GM13976 (cell line): ENCODE measurements around the gene GANAB.
A peak's percentile ranks its signal among the peaks of the same experiment; 100 is the strongest.
"Not testable (repeated sequence)": the region's sequence is repeated elsewhere in the genome, so short reads cannot be mapped to it uniquely, and the experiment has no call there.

ENCODE experiments used
- DNase-seq: peaks from one replicate; pipeline ENCODE4 v3.0.0; 2012; ENCODE audit warnings: low spot score
- CTCF ChIP-seq: IDR thresholded peaks from 2 replicates; pipeline ENCODE4 v1.5.1; 2012; ENCODE audit warnings: borderline replicate concordance, mild to moderate bottlenecking; ENCODE audit not compliant: insufficient read depth; ENCODE audit errors: extremely low read depth, missing control alignments, control extremely low read depth
- in situ Hi-C: fragments of 300-500 bp; cut with MboI; formaldehyde crosslinking; loops from one replicate; pipeline ENCODE4 v1.12.0; 2022; ENCODE audit warnings: low sequenced_read_pairs, mixed read lengths, inconsistent platforms; ENCODE audit not compliant: unreplicated experiment

The GANAB gene

GRCh38 chr11:62676698-62677097 is 30.3 kb upstream of the GANAB start:
- in situ Hi-C loops: no loop called here
- TF ChIP-seq CTCF: no peak

GRCh38 chr11:62675415-62675814 is 29.0 kb upstream of the GANAB start:
- DNase-seq, in situ Hi-C loops: not testable (repeated sequence)

More at GRCh38 chr11:62676698-62677097, 30.3 kb upstream of the GANAB start:
- DNase-seq: no peak

GRCh38 chr11:62673196-62673525 is 26.7 kb upstream of the GANAB start:
- DNase-seq: no peak
- TF ChIP-seq CTCF: no peak
- in situ Hi-C loops: no loop called here

GRCh38 chr11:62671608-62672389 is 25.4 kb upstream of the GANAB start, which contains the start of the genes LBHD1 and UQCC3:
Gene LBHD1 (minus strand): TSS chr11:62672267. CDS start chr11:62670031, 2,236 bp downstream.
Gene UQCC3 (plus strand): TSS chr11:62671673. CDS start chr11:62671746, 73 bp downstream.
- TF ChIP-seq CTCF: no peak
- in situ Hi-C loops: no loop called here
- peak; percentile 91 for DNase-seq

- in situ Hi-C loops: no loop called here
- DNase-seq: no peak
- no peak for TF ChIP-seq CTCF
Observed at GRCh38 chr11:62671236-62671607, 24.8 kb upstream of the GANAB start.

- DNase-seq: no peak
Observed at GRCh38 chr11:62669420-62670161, 23.2 kb upstream of the GANAB start.

More at GRCh38 chr11:62669420-62670161, 23.2 kb upstream of the GANAB start:
- in situ Hi-C loops: no loop called here
- TF ChIP-seq CTCF: no peak
